ENCODE results near the gene SRSF10. TPM values are rescaled to one million over a fixed set of nuclear protein-coding genes. Genes with fewer than 3 reads are reported as not detected.

Gene SRSF10
- total and polyA plus RNA-seq, 2 experiments from 2014 or later, result 196 to 275 TPM

GRCh38 chr1:23979881-23980727 is at the start of gene SRSF10 (continued):
- no peak for TF ChIP-seq ZNF114 (CRISPR knock-in tag; IDR thresholded peaks at IDR 0.05)

GRCh38 chr1:24027838-24028468 is 47.8 kb upstream of the SRSF10 start:
- Mint-ChIP-seq H3K4me1 (no peaks in the 10 kb centered on the region), H3K4me3 (no peak overlapping the region), H3K36me3 (ENCODE audit: low read depth) (peaks cover 3% of the 10 kb centered on the region; the same call in 1 of the 3 replicates), H3K9me3 (peaks cover 4% of the 10 kb centered on the region), H3K27me3 (ENCODE audit: insufficient read depth, low read depth, poor library complexity) (peaks cover 7% of the 10 kb centered on the region), H3K27ac (no peak overlapping the region)
- Histone ChIP-seq H3K79me2 (replicated peaks; ENCODE audit: insufficient read depth) (no peaks in the 10 kb centered on the region), H3K4me2 (no peak overlapping the region), H3K27ac (ENCODE audit: low read depth) (no peak overlapping the region), H4K20me1 (replicated peaks; ENCODE audit: insufficient read depth) (no peaks in the 10 kb centered on the region), H2AFZ (no peak overlapping the region), H3K9me2 (ENCODE audit: insufficient read depth) (no peaks in the 10 kb centered on the region), H3K4me3 (no peak overlapping the region), H3K36me3 (ENCODE audit: insufficient read depth) (no peaks in the 10 kb centered on the region), H3F3A (replicated peaks; ENCODE audit: low read depth) (no peaks in the 10 kb centered on the region), H3K4me1 (ENCODE audit: insufficient read depth) (no peaks in the 10 kb centered on the region), H3K27me3 (ENCODE audit: insufficient read depth) (no peaks in the 10 kb centered on the region)
- ATAC-seq (peak; percentile 48; the same call in 2 of the 3 replicates), DNase-seq (ENCODE audit: low spot score) (peak; percentile 30)
- TF ChIP-seq REST (IDR thresholded peaks at IDR 0.05; ENCODE audit: unreplicated experiment), result no peak
- peak; percentile 51 to 57 for TF ChIP-seq CTCF (conservative IDR thresholded peaks at IDR 0.05; ENCODE audit: low read depth in 2 of 2)
- no peak for TF ChIP-seq EZH2 (IDR thresholded peaks at IDR 0.05; ENCODE audit: low read depth, unreplicated experiment)
- TF ChIP-seq STAT1 (IDR thresholded peaks at IDR 0.05; ENCODE audit: unreplicated experiment), result no peak
- no peak for TF ChIP-seq POLR2AphosphoS5 (IDR thresholded peaks at IDR 0.05; ENCODE audit: low read depth)

Measured in GM23338 (cell line).